ENCODE data around the gene KDM6B.

The KDM6B gene

GRCh38 chr17:7841396-7841914 is 7.4 kb downstream of the KDM6B start:
- peak; percentile 92 for DNase-seq

GRCh38 chr17:7841915-7842379 is 7.9 kb downstream of the KDM6B start:
- DNase-seq = peak; percentile 88

- DNase-seq = peak; percentile 94
Measured at GRCh38 chr17:7842380-7843256, 8.6 kb downstream of the KDM6B start.

- DNase-seq = no peak
Measured at GRCh38 chr17:7843257-7843535, 9.2 kb downstream of the KDM6B start.

- peak; percentile 85 for DNase-seq
Measured at GRCh38 chr17:7843536-7844291, 9.7 kb downstream of the KDM6B start.

- DNase-seq = peak; percentile 96
Measured at GRCh38 chr17:7844292-7845154, 10.5 kb downstream of the KDM6B start.

- no peak for DNase-seq
Measured at GRCh38 chr17:7845359-7846062, 11.5 kb downstream of the KDM6B start.

- no peak for DNase-seq
Measured at GRCh38 chr17:7846063-7846735, 12.2 kb downstream of the KDM6B start.

- no peak for DNase-seq
Measured at GRCh38 chr17:7846765-7847661, 13.0 kb downstream of the KDM6B start.

- DNase-seq = no peak
Measured at GRCh38 chr17:7848131-7848579, 14.1 kb downstream of the KDM6B start.

GRCh38 chr17:7848739-7849129 is 14.7 kb downstream of the KDM6B start:
- DNase-seq = no peak

- no peak for DNase-seq
Measured at GRCh38 chr17:7849130-7849750, 15.2 kb downstream of the KDM6B start.

- DNase-seq = no peak
Measured at GRCh38 chr17:7849751-7850504, 15.9 kb downstream of the KDM6B start.

GRCh38 chr17:7850701-7851437 is 16.9 kb downstream of the KDM6B start:
- DNase-seq = no peak

- peak; percentile 78 for DNase-seq
Measured at GRCh38 chr17:7851438-7852261, 17.6 kb downstream of the KDM6B start.

GRCh38 chr17:7852262-7852670 is 18.2 kb downstream of the KDM6B start:
- no peak for DNase-seq

GRCh38 chr17:7852919-7853690 is 19.1 kb downstream of the KDM6B start:
- DNase-seq = no peak
